Nephron (organoid): Measurements from ENCODE around the gene MT1H.
A peak's percentile ranks its signal among the peaks of the same experiment; 100 is the strongest.
"Not testable (repeated sequence)": the region's sequence is repeated elsewhere in the genome, so short reads cannot be mapped to it uniquely, and the experiment has no call there.

ENCODE experiments used
- H3K27ac Mint-ChIP-seq, 3 experiments: 2 replicates each; pipeline ENCODE4 v1.8.0; 2020; ENCODE audit warnings: mixed read lengths in 3 of 3, mild to moderate bottlenecking in 2 of 3, moderate library complexity in 1 of 3
- H3K27me3 Mint-ChIP-seq: 2 replicates; pipeline ENCODE4 v1.8.0; 2021; ENCODE audit warnings: low read depth, mild to moderate bottlenecking, moderate library complexity, mixed read lengths
- H3K36me3 Mint-ChIP-seq: 2 replicates; pipeline ENCODE4 v1.8.0; 2020; ENCODE audit warnings: low read depth, mixed read lengths
- H3K4me1 Mint-ChIP-seq: 2 replicates; pipeline ENCODE4 v1.8.0; 2020; ENCODE audit warnings: mixed read lengths
- H3K4me3 Mint-ChIP-seq, 3 experiments: 2 replicates each; pipeline ENCODE4 v1.8.0; 2020; ENCODE audit warnings: mild to moderate bottlenecking in 3 of 3, mixed read lengths in 3 of 3, moderate library complexity in 2 of 3
- H3K9me3 Mint-ChIP-seq: 2 replicates; pipeline ENCODE4 v1.8.0; 2020; ENCODE audit warnings: mixed read lengths
- CTCF ChIP-seq, 3 experiments: fragments of 200-600 bp; sonication (generic); IDR thresholded peaks; one replicate each; pipeline ENCODE4 v1.5.0; 2021; ENCODE audit warnings: antibody characterized with exemption in 3 of 3; ENCODE audit not compliant: unreplicated experiment in 3 of 3

The MT1H gene

DNA sequence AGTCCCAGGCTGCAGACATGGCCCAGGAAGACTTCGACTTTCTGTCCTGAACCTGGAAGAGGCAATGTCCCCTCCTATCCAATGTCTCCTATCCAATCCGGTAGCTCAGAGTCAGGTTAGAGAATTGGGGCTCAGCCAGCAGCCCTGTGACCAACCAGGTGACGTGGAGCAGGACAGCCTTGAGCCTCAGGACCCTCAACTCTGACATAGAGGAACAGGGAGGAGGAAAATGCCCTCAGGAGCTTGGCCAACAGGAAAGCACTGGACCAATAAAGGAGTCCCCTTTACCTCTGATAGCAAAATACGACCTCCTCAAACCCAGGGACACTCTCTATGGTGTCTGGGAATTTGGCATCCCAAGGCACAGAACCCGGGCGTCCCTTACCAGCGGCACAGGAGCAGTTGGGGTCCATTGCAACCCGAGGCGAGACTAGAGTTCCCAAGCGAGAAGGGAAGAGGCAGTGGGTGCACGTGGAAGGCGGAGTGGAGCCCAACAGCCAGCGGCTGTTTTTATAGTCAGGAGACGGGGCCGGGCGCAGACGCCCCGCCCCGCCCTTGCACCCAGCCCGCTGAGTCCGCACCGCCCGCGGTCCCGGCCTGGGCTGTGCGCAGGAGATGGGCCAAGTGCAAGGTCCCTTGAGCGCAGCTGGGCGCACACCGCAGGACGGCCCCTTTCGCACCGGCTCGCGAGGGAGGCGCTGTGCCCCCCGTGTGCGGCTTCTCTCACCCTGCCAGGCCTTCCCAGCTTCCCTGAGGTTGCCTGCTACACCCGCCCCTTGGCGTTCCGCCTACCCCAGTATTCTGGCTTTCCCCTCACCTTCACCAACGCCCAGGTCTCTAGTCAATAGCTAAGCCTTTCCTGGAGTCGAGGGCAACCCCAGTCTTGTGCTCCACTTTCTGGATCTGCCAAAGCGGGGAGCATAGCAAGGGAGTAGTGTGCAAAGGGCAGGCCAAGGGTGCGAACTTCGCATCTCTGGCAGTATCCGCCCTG lies 1.7 kb upstream of the MT1H start, which contains the start of gene MT1G:
Gene MT1G, minus strand, starts transcription at position 485 of the 991 bp plus-strand sequence. Its CDS starts 72 bp downstream, at position 413.
- Mint-ChIP-seq H3K4me1 (peaks cover 13% of the 10 kb centered on the region), H3K4me3 (peak within 1 kb of the TSS; percentile 57 to 77 (median 75)), H3K9me3 (no peaks in the 10 kb centered on the region), H3K27me3 (peaks cover 100% of the 10 kb centered on the region), H3K36me3 (no peaks in the 10 kb centered on the region), H3K27ac (peak within 1 kb of the TSS in 1 of 3 experiments; percentile 67)
- TF ChIP-seq CTCF (IDR thresholded peaks at IDR 0.05; ENCODE audit: unreplicated experiment in 3 of 3), result no peak

- no peaks in the 10 kb centered on the region for H3K9me3 Mint-ChIP-seq
- H3K4me3 Mint-ChIP-seq, result peak overlapping the region; percentile 20 to 69 (median 68)
- H3K27me3 Mint-ChIP-seq, result peaks cover 100% of the 10 kb centered on the region
- H3K36me3 Mint-ChIP-seq, result no peaks in the 10 kb centered on the region
- TF ChIP-seq CTCF (IDR thresholded peaks at IDR 0.05; ENCODE audit: unreplicated experiment in 3 of 3), result no peak
- peak overlapping the region in 1 of 3 experiments; percentile 67 for H3K27ac Mint-ChIP-seq
- H3K4me1 Mint-ChIP-seq, result peaks cover 12% of the 10 kb centered on the region
Measured at GRCh38 chr16:56669840-56670619, 416 bp downstream of the MT1H start.

GRCh38 chr16:56670620-56670934 lies 963 bp downstream of the MT1H start:
- Mint-ChIP-seq H3K27me3 (peaks cover 100% of the 10 kb centered on the region), H3K36me3 (no peaks in the 10 kb centered on the region), H3K27ac (peak overlapping the region in 1 of 3 experiments; percentile 48), H3K4me1 (peaks cover 17% of the 10 kb centered on the region), H3K9me3 (no peaks in the 10 kb centered on the region), H3K4me3 (peak overlapping the region in 2 of 3 experiments; percentile 21 to 47)
- TF ChIP-seq CTCF (IDR thresholded peaks at IDR 0.05; ENCODE audit: unreplicated experiment in 3 of 3), result no peak

DNA sequence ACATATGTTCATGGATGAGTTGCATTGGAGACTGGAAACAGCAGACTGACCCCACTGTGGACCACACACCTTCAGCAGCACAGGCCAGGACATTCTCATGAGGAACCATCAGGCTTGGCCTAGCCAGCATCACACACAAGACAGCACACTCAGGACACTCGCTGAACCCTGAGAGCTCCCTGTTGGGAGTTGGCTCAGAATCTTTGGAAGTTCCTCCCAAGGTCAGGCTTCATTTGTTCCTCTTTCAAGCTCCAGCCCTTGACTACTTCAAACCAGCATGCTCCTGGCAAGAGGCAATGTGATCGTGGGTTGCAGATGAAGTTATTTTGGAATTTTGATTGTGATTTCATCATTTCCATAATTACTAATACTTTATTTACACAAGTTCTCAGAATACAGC lies 2.1 kb downstream of the MT1H start:
- peak overlapping the region in 1 of 3 experiments; percentile 6 for H3K4me3 Mint-ChIP-seq
- peaks cover 21% of the 10 kb centered on the region for H3K4me1 Mint-ChIP-seq
- not testable (repeated sequence) for H3K9me3 Mint-ChIP-seq, H3K36me3 Mint-ChIP-seq, H3K27ac Mint-ChIP-seq
- peaks cover 100% of the 10 kb centered on the region for H3K27me3 Mint-ChIP-seq

DNA sequence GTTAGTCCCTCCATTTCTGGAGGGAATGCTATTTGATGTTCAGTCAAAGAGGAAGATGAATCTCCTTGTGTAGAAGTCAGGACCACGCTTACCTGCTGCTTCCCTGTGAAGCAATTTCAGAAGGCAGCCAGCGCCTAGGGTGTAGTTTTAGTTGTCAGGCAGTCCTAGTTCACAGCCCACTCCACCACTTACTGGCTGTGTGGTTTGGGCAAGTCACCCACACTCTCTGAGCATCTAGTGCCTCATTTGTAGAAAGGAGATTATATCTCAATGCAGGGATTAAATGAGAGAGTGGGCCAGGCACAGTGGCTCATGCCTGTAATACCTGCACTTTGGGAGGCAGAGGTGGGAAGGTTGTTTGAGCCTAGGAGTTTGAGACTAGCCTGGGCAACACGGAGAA lies 2.6 kb downstream of the MT1H start:
- not testable (repeated sequence) for H3K4me3 Mint-ChIP-seq, H3K9me3 Mint-ChIP-seq, H3K36me3 Mint-ChIP-seq, H3K27ac Mint-ChIP-seq
- peaks cover 100% of the 10 kb centered on the region for H3K27me3 Mint-ChIP-seq
- peaks cover 21% of the 10 kb centered on the region for H3K4me1 Mint-ChIP-seq

DNA sequence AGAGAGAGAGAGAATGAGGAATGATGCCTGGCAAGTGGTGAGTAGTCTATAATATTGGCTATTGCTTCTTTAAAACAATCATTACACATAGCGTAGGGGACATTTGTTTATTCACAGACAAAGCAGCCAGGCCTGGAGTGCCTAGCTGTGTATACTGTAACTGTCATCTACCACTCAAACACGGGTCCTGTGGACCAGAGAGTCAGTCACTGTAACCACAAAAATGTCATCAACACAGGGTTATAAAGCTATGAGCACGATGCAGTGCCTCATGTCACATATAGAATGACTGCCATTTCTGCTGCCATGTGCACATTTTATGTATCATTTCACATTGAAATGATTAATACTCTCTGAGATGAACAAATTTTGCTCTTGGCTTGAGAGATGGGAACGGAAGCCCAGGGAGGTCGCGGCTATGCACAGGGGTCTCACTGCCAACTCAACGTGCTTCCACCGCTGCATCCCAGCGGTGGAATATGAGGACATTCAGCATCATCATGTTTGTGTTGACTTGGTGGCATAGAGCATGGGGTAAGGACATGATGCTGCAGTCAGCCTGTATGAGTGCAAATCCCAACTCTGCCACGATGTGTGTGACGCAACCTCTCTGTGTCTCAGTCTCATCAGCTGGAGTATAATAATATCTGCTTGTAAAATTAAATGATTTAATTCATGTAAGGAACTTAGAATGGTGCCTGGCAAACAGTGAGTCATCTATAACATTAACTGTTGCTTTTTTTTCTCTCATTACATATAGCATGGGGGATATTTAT lies 3.3 kb downstream of the MT1H start:
- H3K36me3 Mint-ChIP-seq, result no peaks in the 10 kb centered on the region
- H3K4me1 Mint-ChIP-seq, result peaks cover 21% of the 10 kb centered on the region
- peaks cover 100% of the 10 kb centered on the region for H3K27me3 Mint-ChIP-seq
- no peaks in the 10 kb centered on the region for H3K9me3 Mint-ChIP-seq
- TF ChIP-seq CTCF (IDR thresholded peaks at IDR 0.05; ENCODE audit: unreplicated experiment in 3 of 3), result no peak
- no peak overlapping the region for H3K4me3 Mint-ChIP-seq
- no peak overlapping the region for H3K27ac Mint-ChIP-seq
